GM21390 (cell line): ENCODE measurements around the gene SF3A2.

Experiments
- ATAC-seq: cut with Tn5 transposase; IDR thresholded peaks from one replicate; pipeline ENCODE4 v1.9.1; 2021; ENCODE audit not compliant: unreplicated experiment

SF3A2 gene

GRCh38 chr19:2252055-2252796 is 15.6 kb downstream of the SF3A2 start:
- no peak for ATAC-seq

GRCh38 chr19:2252797-2253105 is 16.1 kb downstream of the SF3A2 start:
- ATAC-seq, result no peak

- no peak for ATAC-seq
Observed at GRCh38 chr19:2253106-2254063, 16.8 kb downstream of the SF3A2 start.

- no peak for ATAC-seq
Observed at GRCh38 chr19:2254064-2254872, 17.6 kb downstream of the SF3A2 start.

GRCh38 chr19:2255112-2255845 is 18.7 kb downstream of the SF3A2 start:
- ATAC-seq, result no peak

GRCh38 chr19:2255982-2256685 is 19.5 kb downstream of the SF3A2 start, which contains the start of gene JSRP1:
Gene JSRP1, minus strand, starts transcription at chr19:2256417. Its CDS starts 1,103 bp downstream, at chr19:2255314.
- ATAC-seq, result no peak

GRCh38 chr19:2259336-2259735 is 22.7 kb downstream of the SF3A2 start:
- ATAC-seq, result no peak

GRCh38 chr19:2260341-2260805 is 23.7 kb downstream of the SF3A2 start:
- ATAC-seq, result no peak

- no peak for ATAC-seq
Observed at GRCh38 chr19:2261438-2262172, 25.0 kb downstream of the SF3A2 start.

GRCh38 chr19:2266183-2266993 is 29.8 kb downstream of the SF3A2 start:
- no peak for ATAC-seq

- ATAC-seq, result no peak
Observed at GRCh38 chr19:2268480-2268830, 31.8 kb downstream of the SF3A2 start.

- ATAC-seq, result no peak
Observed at GRCh38 chr19:2268861-2269243, 32.2 kb downstream of the SF3A2 start.

- peak; percentile 44 for ATAC-seq
Observed at GRCh38 chr19:2269244-2270156, 32.9 kb downstream of the SF3A2 start.

- ATAC-seq, result no peak
Observed at GRCh38 chr19:2270157-2270422, 33.5 kb downstream of the SF3A2 start.

GRCh38 chr19:2270423-2271233 is 34.0 kb downstream of the SF3A2 start:
- ATAC-seq, result no peak

- ATAC-seq, result no peak
Observed at GRCh38 chr19:2271234-2272103, 34.8 kb downstream of the SF3A2 start.
